Fibroblast of the conjunctiva (primary cell): ENCODE data around the gene CABYR.
"Not testable (repeated sequence)": the region's sequence is repeated elsewhere in the genome, so short reads cannot be mapped to it uniquely, and the experiment has no call there.

Experiments used
- DNase-seq: peaks from one replicate; pipeline ENCODE4 v3.0.0-alpha.2; 2010; ENCODE audit warnings: low read depth

Gene CABYR

DNA sequence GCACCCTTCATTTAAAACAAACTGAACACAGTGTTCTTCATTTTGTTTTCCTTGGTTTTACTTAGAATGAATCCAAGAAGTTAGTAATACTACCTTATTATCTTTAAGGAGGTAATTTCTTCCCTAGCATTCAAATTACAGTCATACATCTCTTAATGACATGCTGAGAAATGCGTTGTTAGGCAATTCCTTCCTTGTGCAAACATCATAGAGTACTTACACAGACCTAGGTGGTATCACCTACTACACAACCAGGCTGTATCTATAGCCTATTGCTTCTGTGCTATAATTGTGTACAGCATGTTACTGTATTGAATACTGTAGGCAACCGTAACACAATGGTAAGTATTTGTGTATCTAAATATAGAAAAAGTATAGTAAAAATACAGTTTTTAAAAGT, 8.4 kb upstream of the CABYR start:
- DNase-seq: no peak

DNA sequence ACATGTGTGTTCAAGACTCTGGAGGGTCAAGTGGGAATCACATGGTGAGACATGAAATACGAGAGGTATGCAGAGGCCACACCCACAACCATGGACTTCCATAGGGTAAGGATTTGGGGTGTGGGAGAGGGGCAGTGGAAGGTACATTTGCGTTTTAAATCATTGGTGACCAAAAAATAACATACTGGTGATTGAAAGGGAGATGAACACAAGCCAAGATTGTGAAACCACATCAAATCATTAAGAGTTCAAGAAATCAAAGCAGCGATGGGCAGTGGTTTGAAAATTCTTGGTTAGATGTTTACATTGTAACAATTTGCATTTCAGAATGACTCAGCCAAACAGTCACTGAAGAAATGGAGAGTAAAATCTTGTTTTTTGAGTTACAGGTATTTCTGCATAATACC, 1.9 kb upstream of the CABYR start:
- no peak for DNase-seq

DNA sequence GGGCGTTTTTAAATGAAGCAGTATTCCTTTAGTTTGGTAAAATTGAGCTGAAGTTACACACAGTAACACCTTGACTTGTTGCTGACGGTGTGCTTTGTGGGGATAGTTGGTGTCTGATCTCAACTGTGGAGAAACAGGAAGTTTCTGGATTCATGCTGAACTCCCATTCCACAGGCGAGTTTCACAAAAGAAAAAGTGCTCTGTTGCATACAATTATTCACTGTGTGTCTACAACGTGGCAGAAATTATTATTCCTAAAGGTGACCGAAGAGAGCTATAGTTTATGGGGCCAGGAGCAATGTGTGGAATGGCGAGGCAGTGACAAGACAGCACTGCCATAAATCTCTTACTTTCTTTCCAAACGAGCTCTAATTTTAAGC, 463 bp upstream of the CABYR start:
- no peak for DNase-seq

DNA sequence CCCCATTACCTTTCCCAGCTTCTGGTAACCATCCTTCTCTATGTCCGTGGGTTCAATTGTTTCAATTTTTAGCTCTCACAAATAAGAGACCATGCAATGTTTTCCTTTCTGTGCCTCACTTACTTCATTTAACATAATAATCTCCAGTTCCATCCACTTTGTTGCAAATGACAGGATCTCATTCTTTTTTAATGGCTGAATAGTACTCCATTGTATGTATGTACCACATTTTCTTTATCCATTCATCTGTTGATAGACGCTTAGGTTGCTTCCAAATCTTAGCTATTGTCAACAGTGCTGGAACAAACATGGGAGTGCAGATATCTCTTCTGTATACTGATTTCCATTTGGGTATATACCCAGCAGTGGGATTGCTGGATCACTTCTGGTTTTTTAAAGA, 1.8 kb downstream of the CABYR start:
- DNase-seq: no peak

DNA sequence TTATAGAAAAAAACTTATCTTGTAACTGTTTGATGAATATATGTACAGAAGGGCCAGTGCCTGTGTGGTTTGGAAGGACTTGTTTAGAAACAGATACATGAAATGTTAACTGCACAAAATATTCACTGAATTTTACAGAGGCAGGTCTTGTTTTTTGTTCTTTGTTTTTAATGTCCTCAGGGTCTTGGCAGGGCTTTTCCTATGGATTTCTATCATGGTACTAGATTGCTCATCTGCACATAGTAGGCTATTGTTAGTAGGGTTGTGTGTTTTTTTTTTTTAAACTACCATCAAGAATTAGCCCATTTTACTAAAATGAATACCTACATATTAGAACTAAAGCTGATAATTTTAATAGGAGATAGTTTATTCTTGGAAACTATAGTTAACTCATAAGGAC, 3.5 kb downstream of the CABYR start:
- DNase-seq: no peak

DNA sequence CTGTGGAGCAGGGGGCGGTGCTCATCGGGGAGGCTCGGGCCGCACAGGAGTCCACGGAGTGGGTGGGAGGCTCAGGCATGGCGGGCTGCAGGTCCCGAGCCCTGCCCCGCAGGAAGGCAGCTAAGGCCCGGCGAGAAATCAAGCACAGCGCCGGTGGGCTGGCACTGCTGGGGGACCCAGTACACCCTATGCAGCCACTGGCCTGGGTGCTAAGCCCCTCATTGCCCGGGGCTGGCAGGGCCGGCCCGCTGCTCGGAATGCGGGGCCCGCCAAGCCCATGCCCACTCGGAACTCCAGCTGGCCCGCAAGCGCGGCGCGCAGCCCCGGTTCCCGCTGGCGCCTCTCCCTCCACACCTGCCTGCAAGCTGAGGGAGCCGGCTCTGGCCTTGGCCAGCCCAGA, 10.7 kb downstream of the CABYR start:
- not testable (repeated sequence) for DNase-seq

DNA sequence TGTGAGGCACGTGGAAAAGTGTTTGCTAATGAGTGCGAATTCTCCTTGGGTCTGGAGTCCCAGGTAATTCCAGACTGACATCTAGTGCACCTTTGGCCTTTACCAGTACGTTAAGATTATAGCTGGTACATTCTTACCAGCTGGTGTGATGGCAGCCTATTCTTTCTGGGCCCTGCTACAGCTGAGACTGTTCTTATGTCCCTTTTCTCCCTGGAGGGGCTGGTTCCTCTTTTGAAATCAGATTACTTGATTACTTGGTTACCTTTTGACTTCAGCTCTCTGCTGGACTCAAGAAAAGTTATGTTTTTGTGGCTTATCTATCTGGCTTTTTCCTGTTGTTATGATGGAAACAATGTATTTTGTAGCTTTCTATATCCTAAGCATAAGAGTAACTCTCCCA, 14.5 kb downstream of the CABYR start:
- no peak for DNase-seq

DNA sequence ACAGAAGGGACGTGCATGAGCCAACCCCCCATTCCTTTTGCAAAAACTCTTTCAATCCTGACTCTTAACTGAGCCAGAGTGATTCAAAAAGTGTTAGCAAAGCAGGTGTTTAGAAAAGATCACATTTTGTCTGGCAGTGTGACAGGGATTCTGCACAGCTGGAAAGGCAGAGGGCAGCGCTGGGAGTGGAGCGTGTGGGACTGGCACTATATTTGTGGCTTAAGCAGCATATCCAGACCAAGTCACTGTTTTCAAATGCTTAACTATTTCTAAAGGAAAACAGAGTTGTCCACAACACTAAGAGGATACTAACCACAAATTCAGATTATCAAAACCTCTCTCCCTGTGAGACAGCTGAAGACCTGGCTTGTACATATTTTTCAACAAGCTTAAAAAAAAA, 19.0 kb downstream of the CABYR start:
- no peak for DNase-seq

DNA sequence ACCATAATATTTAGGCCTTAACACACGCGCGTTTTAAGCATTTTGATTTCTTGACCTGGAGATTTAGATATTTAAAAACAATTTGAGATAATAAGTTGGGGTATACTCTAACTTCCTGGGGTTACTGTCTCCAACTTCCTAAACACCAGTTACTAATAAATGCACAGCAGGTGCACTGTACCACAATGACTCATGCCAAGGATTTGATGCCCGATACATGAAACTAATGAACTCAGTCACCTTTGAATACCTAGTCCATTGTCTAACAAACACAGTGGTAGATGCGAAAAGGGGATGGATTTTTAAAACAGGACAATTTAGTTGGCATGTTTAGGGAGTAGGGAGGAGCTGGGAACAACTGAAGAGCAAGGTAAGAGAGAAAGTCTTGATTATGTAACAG, 21.2 kb downstream of the CABYR start:
- DNase-seq: no peak

DNA sequence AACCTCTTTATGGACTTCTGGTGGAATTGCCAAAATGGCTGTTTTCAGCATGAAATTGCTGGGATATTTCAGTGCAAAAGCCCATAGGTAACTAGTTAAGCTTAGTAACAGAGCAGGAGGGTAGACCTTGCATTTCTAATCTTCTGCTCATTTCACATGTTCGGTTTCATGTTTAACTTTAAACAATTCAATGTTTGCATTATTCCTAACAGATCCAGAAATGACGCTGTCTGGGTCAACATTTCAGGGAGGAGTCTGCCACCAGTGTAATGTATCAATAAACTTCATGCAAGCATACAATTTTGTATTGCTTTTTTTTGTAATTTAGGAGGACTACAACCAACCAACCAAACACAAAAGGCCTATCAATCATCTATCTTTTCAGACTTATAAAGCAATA, 22.4 kb downstream of the CABYR start:
- DNase-seq: no peak

DNA sequence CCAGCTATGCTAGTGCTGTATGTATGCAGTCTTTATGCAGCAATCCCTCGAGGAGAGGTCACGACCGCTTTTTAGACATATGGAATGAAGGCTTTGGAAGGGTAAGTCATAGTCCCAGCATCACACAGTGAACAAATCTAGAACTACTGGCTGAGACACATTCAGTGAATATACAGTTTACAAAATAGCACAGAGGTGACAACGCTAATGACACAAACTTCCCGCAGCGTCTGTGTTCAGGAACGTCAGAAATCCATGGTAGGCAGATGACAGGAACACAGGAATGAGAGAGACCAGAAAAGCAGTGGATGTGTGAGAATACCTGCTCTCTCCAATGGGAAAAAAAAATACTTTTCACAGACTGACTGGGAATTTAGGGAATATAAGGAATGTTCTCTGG, 29.6 kb downstream of the CABYR start:
- DNase-seq: no peak

DNA sequence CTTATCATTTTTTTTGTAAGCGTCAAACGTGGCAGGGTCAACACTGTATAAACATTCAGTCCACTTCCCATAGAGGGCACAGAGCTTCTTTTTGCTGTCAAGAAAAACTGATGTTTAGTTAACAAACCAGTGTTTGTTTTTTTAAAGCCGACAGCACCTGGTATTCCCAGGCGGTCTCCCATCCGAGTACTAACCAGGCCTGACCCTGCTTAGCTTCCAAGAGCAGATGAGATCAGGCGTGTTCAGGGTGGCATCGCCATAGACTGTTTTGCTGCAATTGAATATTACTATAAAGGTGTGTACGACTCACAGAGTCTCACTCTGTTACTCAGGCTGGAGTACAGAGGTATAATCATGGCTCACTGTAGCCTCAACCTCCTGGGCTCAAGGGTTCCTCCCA, 31.5 kb downstream of the CABYR start:
- DNase-seq: no peak

DNA sequence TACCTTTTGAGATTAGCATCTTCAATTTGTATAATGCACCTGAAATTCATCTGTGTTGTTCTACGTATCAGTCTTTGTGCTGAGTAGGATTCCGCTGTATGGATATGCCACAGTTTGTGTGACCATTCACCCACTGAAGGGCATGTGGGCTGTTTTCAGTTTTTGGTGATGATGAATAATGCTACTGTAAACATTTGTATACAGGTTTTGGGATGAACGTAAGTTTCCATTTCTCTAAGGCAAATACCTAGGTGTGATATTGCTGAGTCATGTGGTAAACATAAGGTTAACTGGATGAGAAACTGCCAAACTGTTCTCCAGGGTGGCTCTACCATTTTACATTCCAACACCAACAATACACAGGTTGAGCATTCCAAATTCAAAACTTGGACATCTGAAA, 35.1 kb downstream of the CABYR start:
- DNase-seq: no peak

DNA sequence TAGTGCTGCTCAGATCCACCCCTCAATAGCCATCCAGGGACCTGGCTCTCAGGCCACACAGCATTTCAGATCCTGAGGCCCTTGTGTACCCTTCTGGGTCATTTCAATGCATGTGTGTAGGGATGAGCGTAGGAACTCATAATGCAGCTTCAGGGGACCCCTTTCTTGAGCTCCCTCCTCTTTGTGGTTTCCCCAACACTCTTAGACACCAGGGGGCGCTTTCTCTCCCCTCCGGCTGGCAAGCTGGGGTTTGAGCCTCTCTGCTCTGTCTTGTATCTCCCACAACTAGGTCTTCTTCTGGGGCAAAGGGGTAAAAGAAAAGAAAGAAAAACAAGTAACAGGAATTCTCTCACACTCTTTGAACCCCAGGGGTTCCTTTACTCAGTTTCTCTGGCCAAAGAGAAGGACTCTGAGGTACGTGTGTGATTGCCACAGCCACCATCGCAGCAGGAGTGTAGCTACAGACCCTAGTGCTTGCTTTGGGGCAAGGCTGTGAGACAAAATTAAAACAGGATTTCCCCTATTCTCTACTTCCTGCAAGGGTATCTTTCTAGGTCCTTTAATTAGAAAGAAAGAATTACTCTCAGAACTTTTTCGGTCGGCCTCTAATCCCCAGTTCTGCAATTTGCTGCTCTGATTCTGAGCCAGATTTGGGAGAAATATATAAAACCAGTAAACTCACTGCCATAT, 38.0 kb downstream of the CABYR start:
- DNase-seq: peak; percentile 35

DNA sequence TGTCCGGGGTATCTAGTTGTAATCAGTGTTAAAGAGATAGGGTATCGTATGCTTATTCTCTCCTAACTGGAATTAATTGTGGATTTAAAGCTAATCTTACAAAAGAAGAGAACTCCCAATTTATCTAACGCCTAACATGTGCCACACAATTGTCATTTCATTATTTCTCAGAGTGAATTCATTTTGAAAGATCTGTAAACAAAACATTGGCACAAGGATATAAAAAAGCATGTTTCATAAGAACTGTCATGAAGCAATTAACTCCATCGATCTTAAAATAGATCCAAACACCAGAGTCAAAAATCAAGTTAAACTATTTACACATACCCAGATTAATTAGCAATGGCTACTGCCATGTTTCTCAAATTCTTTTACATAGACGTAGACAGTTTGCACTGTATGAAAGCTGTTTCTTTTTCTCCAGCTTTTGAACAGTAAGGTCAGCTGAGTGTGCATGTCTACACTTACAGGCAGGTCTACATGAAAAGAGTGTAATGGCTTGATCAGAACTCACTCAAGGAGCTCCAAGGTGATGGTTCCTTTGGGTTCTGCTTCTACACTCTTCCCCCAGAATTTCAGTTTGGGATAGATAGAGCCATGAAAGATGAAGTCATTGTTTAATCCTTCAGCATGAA, 38.8 kb downstream of the CABYR start:
- no peak for DNase-seq

DNA sequence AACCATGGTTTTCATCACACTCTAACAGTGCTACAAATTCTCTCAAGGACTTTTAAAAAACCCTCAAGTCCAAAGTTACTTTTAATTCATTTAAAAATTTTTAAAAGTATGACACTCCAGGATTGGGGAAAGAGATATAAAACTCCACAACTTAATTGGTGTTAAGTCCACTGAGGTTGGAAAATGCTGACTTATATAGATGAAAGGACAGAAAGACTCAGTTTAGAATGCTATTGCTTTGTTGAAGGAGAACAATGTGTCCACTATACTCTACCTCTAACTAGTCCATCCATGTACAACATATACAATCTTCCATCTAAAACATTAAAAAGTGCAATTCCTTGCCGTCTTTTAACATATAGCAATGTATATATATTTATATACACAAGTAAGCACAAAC, 41.2 kb downstream of the CABYR start:
- DNase-seq: no peak

DNA sequence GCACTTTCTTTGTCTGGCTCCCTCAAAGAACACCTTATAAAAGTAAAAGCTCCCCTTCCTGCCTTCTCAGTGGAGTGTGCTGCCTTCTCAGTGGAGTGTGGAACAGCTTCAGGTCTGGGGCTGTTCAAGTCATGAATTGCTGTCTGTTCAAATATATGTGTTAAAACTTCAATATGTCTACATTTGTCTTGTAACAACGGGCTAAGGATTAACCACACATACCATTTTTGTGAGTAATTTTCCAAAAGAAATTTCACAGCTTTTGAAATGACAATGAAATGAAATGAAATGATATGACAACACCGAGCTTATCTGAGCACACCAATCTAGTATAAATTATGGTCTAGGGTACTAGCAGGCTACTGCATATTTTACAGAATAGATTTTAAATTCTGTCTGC, 42.9 kb downstream of the CABYR start:
- no peak for DNase-seq

DNA sequence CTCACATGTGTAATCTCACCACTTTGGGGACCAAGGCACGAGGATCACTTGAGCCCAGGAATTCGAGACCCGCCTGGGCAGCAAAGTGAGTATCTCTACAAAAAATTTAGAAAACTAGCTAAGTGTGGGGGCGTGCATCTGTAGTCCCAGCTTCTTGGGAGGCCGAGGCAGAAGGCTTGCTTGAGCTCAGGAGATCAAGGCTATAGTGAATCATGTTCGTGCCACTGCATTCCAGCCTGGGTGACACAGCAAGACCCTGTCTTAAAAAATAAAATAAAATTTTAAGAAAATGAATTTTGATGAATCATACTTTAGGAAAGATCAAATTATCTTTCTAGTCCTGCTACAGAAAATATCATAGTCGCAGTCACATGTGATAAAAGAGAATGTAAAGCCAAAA, 46.9 kb downstream of the CABYR start:
- no peak for DNase-seq

DNA sequence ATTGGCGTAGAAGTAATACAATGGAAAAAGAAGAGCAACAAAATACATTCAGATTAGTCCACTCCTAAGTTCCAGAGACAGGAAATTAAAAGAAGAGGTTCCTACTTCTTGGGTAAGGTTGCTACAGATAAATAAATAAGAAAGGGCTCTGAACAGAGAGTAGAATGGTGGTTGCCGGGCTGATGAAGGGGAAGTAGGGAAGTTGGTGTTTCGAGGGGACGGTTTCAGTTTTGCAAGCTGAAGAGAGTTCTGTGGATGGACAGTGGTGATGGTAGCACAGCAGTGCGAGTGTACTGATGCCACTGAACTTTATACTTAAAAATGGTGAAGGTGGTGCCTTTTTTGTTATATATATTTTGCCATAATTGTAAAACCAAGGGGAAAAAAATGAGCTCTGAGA, 48.2 kb downstream of the CABYR start:
- no peak for DNase-seq

DNA sequence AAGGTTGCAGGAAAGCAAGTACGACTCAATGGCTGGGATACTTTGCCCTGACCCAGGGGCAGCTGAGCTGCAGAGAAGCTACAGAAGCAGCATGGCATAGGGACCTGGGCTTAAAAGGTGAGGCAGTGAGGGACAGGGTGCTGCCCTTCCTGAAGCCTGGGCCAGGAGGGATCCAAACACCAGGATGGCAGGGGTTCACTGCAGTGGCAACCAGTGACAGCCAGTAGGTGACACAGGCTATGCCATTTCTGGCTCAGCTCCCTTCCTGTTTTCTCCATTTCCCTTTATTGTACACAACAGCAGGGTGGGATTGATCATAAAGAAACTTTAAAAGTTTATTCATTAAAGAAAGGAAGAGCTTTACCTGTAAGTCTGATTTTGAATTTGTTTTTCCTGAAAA, 48.8 kb downstream of the CABYR start:
- DNase-seq: no peak

DNA sequence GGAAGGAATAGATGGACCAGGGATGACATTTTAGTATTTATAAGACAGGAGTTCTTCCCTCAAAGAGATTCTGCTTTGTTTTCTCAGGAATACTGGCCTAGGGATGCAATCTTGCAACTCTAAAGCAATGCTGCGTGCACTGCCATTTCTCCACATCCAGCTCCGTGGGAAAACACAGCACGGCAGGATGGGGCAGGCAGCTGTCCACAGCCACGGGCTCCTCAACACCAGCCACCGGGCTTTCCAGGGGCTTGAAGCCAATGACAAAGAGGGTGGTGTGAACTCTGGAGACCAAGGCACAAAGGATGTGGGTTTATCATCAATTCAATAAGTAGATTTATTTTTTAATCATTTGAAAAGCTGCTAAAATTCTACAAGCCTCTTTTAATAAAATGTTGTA, 49.3 kb downstream of the CABYR start:
- DNase-seq: no peak

DNA sequence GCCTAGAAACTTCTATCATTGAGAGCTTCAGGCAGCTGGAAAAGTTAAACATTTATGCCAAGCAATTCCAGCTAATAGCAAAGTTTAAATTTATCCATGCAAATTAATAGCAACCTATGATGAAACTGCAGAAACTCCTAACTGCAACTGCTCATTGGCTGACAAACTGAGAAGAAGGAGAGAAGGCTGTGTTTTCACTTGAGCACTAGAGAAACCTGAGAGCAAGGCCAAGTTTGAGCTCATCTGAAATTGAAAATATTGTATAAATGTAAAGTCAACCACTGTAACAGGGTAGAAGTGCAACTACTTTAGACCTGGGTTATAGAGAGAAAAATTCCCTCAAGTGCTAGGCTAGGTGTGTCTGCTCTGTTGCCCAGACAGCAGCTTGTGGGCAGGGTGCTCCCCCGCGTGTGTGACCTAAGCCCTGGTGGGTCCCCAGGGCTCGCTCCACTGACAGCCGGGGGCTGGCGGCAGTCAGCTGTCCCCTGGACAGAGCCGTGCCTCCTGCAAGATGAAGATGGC, 50.2 kb downstream of the CABYR start:
- no peak for DNase-seq

DNA sequence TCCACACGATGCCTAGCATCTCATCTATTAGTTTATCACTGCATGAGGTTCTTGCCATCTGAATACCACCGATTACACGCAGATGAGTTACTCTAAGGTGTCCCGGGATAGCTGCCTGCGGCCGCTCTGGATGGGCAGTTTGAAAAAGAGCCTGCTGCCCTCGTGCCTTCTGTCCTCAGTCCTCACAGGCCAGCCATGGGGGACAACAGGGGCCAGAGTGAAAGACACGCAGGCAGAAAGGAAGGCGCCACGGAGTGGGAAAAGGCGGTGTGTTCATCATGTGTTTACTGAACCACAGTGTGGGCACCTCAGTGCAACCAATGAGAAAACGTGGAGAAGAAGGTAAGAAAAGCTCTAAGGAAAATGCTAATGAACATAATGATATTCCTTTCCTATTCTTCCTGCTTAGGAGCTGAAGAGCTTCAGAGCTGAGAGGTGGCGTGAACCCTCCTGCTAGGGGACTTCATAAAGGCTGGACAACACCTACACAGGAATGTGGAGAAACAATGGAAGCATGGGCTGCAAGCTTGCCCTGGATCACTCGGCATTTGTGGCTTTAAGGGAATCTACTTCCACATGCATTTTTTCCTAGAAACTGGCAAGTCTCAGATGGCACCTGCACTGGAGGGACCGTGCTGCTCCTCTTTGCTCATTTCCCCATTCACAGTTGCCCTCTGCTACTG, 50.9 kb downstream of the CABYR start:
- no peak for DNase-seq

DNA sequence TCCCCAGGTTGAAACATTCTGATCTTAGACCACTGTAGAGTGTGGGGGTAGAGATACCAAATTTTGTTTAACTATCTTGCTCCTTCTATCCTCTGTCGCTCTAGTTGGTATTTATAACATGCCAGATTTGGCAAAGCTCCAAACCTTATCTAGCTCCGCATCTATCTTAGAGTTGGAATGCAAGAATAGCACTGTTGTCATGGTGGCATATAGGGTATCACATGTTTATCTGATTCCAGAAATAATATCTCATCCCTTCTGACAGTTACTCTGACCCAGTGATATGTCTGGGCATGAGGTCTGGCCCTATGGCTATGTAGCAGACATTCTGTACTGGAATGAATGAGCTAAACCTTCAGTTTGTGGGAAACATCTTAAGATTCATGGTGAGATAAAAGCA, 51.7 kb downstream of the CABYR start:
- no peak for DNase-seq
